ENCODE results near the gene ADGRV1. TPM values are rescaled to one million over a fixed set of nuclear protein-coding genes. Genes with fewer than 3 reads are reported as not detected.

ADGRV1 gene
- polyA plus RNA-seq, 2 of the 4 experiments (the other 2 are of a cell fraction), result 0.70 to 3.7 TPM

DNA sequence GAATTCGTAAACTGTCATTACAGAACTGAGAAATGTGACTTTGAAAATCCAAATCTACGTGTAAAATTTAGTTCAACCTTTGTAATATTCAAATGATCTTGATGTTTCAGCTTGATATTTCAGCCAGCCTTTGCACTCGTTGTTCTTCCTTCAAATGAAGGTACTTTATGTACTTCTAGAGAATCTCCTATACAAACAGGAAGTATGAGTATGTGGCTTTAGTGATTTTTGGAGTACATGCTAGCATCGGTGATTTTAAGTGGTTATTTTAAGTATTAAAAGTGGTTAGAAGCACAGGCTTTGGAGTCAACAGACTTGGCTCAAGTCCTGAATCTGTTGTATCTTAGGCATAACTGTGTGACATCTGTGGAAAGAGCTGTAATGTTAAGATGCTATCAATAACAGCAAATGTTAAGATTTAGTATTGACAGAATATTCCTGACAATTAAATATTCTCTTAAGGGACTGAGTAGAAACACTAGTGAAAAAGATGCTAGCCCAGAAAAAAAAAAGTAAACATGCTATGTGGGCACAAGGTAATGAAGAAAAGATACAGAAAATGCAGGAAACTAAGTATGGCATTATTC is 398.0 kb downstream of the ADGRV1 start:
- ATAC-seq (no peak), FAIRE-seq (peak; percentile 18), DNase-seq (ENCODE audit: low read depth in 1 of 2, low spot score in 1 of 2) (no peak)
- Histone ChIP-seq H3K4me1 (peaks cover 23% of the 10 kb centered on the region), H3K9me3 (0 out of 3 replicates have a peak, but pooled peaks cover 7% of the 10 kb centered on the region), H3K4me2 (peak overlapping the region; percentile 15), H3K27ac (peak overlapping the region; percentile 52 to 59; a peak in 2 of 6 replicates), H3K4me3 (no peak overlapping the region)
- WGBS (ENCODE audit: missing lambda C conversion rate), result 53% methylated on average over 4 of the region's 4 CpGs
- CTCF ChIA-PET, result interaction anchor here (0.6 kb wide), 1 partner anchor 70 kb away, joined by 4 read pairs; no protein-coding TSS in a partner anchor
- POLR2A ChIA-PET, result no interaction called here
- TF ChIP-seq HOXA7 (CRISPR knock-in tag; IDR thresholded peaks at IDR 0.05) (no peak), MAX (IDR thresholded peaks at IDR 0.05) (no peak), CBX8 (IDR thresholded peaks at IDR 0.05) (no peak), EHF (CRISPR knock-in tag; IDR thresholded peaks at IDR 0.05) (no peak), SMC3 (IDR thresholded peaks at IDR 0.05) (no peak), FOXS1 (CRISPR knock-in tag; IDR thresholded peaks at IDR 0.05) (no peak), CHD2 (IDR thresholded peaks at IDR 0.05; ENCODE audit: low read length, partially characterized antibody) (no peak), ZNF302 (CRISPR knock-in tag; IDR thresholded peaks at IDR 0.05) (no peak), CBX2 (IDR thresholded peaks at IDR 0.05; ENCODE audit: borderline replicate concordance, low read depth) (no peak), HOXB13 (CRISPR knock-in tag; IDR thresholded peaks at IDR 0.05; ENCODE audit: low read depth) (no peak), ATOH8 (CRISPR knock-in tag; IDR thresholded peaks at IDR 0.05; ENCODE audit: low read depth) (no peak), BHLHE40 (IDR thresholded peaks at IDR 0.05; ENCODE audit: low read depth, low read length) (no peak), ZFP36 (IDR thresholded peaks at IDR 0.05; ENCODE audit: borderline replicate concordance, partially characterized antibody) (no peak), CHD4 (IDR thresholded peaks at IDR 0.05; ENCODE audit: borderline replicate concordance) (no peak)
- TF ChIP-seq, protein P1, sequence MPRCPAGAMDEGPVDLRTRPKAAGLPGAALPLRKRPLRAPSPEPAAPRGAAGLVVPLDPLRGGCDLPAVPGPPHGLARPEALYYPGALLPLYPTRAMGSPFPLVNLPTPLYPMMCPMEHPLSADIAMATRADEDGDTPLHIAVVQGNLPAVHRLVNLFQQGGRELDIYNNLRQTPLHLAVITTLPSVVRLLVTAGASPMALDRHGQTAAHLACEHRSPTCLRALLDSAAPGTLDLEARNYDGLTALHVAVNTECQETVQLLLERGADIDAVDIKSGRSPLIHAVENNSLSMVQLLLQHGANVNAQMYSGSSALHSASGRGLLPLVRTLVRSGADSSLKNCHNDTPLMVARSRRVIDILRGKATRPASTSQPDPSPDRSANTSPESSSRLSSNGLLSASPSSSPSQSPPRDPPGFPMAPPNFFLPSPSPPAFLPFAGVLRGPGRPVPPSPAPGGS (IDR thresholded peaks at IDR 0.05), result no peak
- TF ChIP-seq, protein P2, sequence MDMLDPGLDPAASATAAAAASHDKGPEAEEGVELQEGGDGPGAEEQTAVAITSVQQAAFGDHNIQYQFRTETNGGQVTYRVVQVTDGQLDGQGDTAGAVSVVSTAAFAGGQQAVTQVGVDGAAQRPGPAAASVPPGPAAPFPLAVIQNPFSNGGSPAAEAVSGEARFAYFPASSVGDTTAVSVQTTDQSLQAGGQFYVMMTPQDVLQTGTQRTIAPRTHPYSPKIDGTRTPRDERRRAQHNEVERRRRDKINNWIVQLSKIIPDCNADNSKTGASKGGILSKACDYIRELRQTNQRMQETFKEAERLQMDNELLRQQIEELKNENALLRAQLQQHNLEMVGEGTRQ (IDR thresholded peaks at IDR 0.05), result no peak

DNA sequence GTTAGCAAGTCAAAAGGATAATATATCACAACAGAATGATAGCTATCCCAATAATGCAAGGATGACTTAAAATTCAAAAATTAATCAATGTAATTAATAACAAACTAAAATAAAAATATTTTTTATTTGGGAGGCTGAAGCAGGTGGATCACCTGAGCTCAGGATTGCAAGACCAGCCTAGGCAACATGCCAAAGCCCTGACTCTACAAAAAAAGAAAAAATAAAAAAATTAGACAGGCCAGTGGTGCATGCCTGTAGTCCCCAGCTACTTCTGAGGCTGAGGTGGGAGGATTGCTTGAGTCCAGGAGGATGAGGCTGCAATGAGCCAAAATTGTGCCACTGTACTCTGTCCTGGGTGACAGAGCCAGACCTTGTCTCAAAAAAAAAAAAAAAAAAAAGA is 399.3 kb downstream of the ADGRV1 start:
- TF ChIP-seq CBX8 (IDR thresholded peaks at IDR 0.05) (no peak), POLR2A (IDR thresholded peaks at IDR 0.05; ENCODE audit: low read length) (no peak)
- POLR2A ChIA-PET, result no interaction called here
- FAIRE-seq, result no peak
- H3K4me1 ChIP-seq, result peaks cover 30% of the 10 kb centered on the region
- ATAC-seq, result no peak
- H3K4me2 ChIP-seq, result no peak overlapping the region
- H3K27ac ChIP-seq, result peak overlapping the region in 1 of 2 experiments; percentile 18; a peak in 1 of 6 replicates
- 0 out of 3 replicates have a peak, but pooled peaks cover 7% of the 10 kb centered on the region for H3K9me3 ChIP-seq
- no peak overlapping the region for H3K4me3 ChIP-seq
- DNase-seq (ENCODE audit: low read depth in 1 of 2, low spot score in 1 of 2), result no peak
- CTCF ChIA-PET, result interaction anchor here (0.7 kb wide), 1 partner anchor 50 kb away, joined by 3 read pairs; no protein-coding TSS in a partner anchor

DNA sequence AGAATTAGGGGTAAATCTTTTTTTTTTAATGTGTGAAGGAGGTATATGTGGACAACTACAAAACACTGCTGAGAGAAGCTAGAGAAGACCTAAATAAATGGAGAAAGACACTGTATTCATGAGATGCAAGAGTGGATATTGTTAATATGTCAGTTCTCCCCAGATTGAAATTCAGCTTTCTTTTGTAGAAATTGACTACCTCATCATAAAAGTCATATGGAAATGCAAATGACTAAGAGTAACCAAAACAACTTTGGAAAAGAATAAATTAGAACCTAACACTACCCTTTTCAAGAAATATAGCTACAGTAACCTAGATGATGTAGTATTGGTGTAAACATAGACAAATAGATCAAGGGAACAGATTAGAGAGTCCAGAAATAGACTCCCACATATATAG is 400.7 kb downstream of the ADGRV1 start:
- no peak overlapping the region for H3K4me3 ChIP-seq
- peaks cover 30% of the 10 kb centered on the region for H3K4me1 ChIP-seq
- H3K4me2 ChIP-seq, result no peak overlapping the region
- TF ChIP-seq MAFK (IDR thresholded peaks at IDR 0.05; ENCODE audit: partially characterized antibody), result peak; percentile 63
- TF ChIP-seq CBX2 (IDR thresholded peaks at IDR 0.05; ENCODE audit: borderline replicate concordance, low read depth), result no peak
- ChIA-PET POLR2A (no interaction called here), CTCF (interaction anchor here (0.9 kb wide), 1 partner anchor 28 kb away, joined by 3 read pairs; no protein-coding TSS in a partner anchor)
- ATAC-seq (no peak), DNase-seq (ENCODE audit: low read depth in 1 of 2, low spot score in 1 of 2) (no peak), FAIRE-seq (no peak)
- H3K9me3 ChIP-seq, result 0 out of 3 replicates have a peak, but pooled peaks cover 7% of the 10 kb centered on the region
- no peak overlapping the region for H3K27ac ChIP-seq
